ENCODE results near the gene CSNK2A3. TPM values are rescaled to one million over a fixed set of nuclear protein-coding genes. Genes with fewer than 3 reads are reported as not detected.

CSNK2A3 gene
- total and polyA plus RNA-seq, 9 of the 15 experiments (the other 6 are each of a cell fraction or from before 2014, with no cell fraction given) = 0.33 to 6.1 (median 1.8) TPM

GRCh38 chr11:11397781-11398180 lies 44.7 kb upstream of the CSNK2A3 start:
- intact Hi-C loops (cut with micrococcal nuclease) = no loop called here
- no peaks in the 10 kb centered on the region for H3K36me3 ChIP-seq (ENCODE audit: control insufficient read depth, insufficient read depth, low read length)
- H3K9me3 ChIP-seq (replicated peaks; ENCODE audit: control insufficient read depth, insufficient read depth, low read depth, low read length) = no peaks in the 10 kb centered on the region
- no TSS peak for BruUV-seq (replicated peaks)
- TF ChIP-seq, protein P1, sequence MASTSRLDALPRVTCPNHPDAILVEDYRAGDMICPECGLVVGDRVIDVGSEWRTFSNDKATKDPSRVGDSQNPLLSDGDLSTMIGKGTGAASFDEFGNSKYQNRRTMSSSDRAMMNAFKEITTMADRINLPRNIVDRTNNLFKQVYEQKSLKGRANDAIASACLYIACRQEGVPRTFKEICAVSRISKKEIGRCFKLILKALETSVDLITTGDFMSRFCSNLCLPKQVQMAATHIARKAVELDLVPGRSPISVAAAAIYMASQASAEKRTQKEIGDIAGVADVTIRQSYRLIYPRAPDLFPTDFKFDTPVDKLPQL (IDR thresholded peaks at IDR 0.05; ENCODE audit: extremely low read depth, insufficient read length) = no peak
- no peak for TF ChIP-seq UBTF (IDR thresholded peaks at IDR 0.05; ENCODE audit: borderline replicate concordance in 1 of 2, low read depth in 2 of 2, low read length in 2 of 2)
- TF ChIP-seq KLF6 (CRISPR knock-in tag; IDR thresholded peaks at IDR 0.05; ENCODE audit: borderline replicate concordance) = no peak
- TF ChIP-seq USF1 (CRISPR knock-in tag; IDR thresholded peaks at IDR 0.05) = no peak
- no peak for TF ChIP-seq PHB (CRISPR knock-in tag; IDR thresholded peaks at IDR 0.05)
- no peak for TF ChIP-seq RBM39 (optimal IDR thresholded peaks at IDR 0.05; ENCODE audit: low read depth, low read length)
- TF ChIP-seq FOXO4 (CRISPR knock-in tag; IDR thresholded peaks at IDR 0.05) = no peak
- TF ChIP-seq HOXB6 (CRISPR knock-in tag; IDR thresholded peaks at IDR 0.05; ENCODE audit: borderline replicate concordance) = no peak
- TF ChIP-seq ZFPM2 (CRISPR knock-in tag; IDR thresholded peaks at IDR 0.05) = no peak
- no peak for TF ChIP-seq SMC3 (conservative IDR thresholded peaks at IDR 0.05; ENCODE audit: insufficient read depth, low read depth, low read length)
- TF ChIP-seq KHSRP (IDR thresholded peaks at IDR 0.05) = no peak
- no peak for TF ChIP-seq ZNF589 (CRISPR knock-in tag; IDR thresholded peaks at IDR 0.05; ENCODE audit: low read depth)
- no peak for TF ChIP-seq ZKSCAN1 (IDR thresholded peaks at IDR 0.05; ENCODE audit: low read depth, low read length)
- TF ChIP-seq HDAC2 (IDR thresholded peaks at IDR 0.05) = no peak
- 3% methylated on average over 3 of the region's 3 CpGs for WGBS (ENCODE audit: insufficient coverage, low coverage, missing lambda C conversion rate)
- H3K9me1 ChIP-seq (ENCODE audit: control insufficient read depth, insufficient read depth, low read length) = no peaks in the 10 kb centered on the region
- FAIRE-seq (no peak), DNase-seq (ENCODE audit: extremely low read depth in 1 of 4, low spot score in 3 of 4) (no peak), ATAC-seq (no peak)
- POLR2A ChIA-PET = interaction anchor here (0.6 kb wide), 1 partner anchor 237 kb away, joined by 3 read pairs; no protein-coding TSS in a partner anchor
- no peak overlapping the region for H2AFZ ChIP-seq (ENCODE audit: low read depth, low read length)
- no peak overlapping the region for H3K27ac ChIP-seq (ENCODE audit: extremely low read depth, low read depth, low read length)
- no peak overlapping the region for H3K4me3 ChIP-seq
- peaks cover 2 to 19% of the 10 kb centered on the region in 2 experiments for H3K27me3 ChIP-seq (ENCODE audit: control insufficient read depth in 2 of 2, insufficient read depth in 2 of 2, low read length in 2 of 2)
- H3K79me2 ChIP-seq (ENCODE audit: control insufficient read depth, insufficient read depth, low read length) = no peaks in the 10 kb centered on the region
- no peaks in the 10 kb centered on the region for H3K4me1 ChIP-seq (replicated peaks in 1 of 2; ENCODE audit: control insufficient read depth in 2 of 2, insufficient read depth in 2 of 2, low read length in 2 of 2)
- in situ Hi-C loops (cut with MboI) = no loop called here
- CTCF ChIA-PET (ENCODE audit: low intra/inter-chr PET ratio) = no interaction called here
- no peak overlapping the region for H3K9ac ChIP-seq (ENCODE audit: insufficient read depth in 1 of 2, low read depth in 2 of 2, low read length in 2 of 2)
- no peak overlapping the region for H3K4me2 ChIP-seq (ENCODE audit: insufficient read depth, low read length)
- H4K20me1 ChIP-seq (replicated peaks; ENCODE audit: control insufficient read depth, insufficient read depth, low read length) = peaks cover 2% of the 10 kb centered on the region; the same call in 1 of the 2 replicates

All from K562 (cell line).